HepG2 (cell line): ENCODE data around the gene TNKS1BP1. TPM values are rescaled to one million over a fixed set of nuclear protein-coding genes. Genes with fewer than 3 reads are reported as not detected.

Experiments
- EEA1 ChIP-seq: sonication (generic); formaldehyde crosslinking; IDR thresholded peaks from 2 replicates; pipeline ENCODE4 v1.5.1; 2020; ENCODE audit warnings: mild to moderate bottlenecking, missing genetic modification reagents, borderline replicate concordance
- ERF ChIP-seq: IDR thresholded peaks from 2 replicates; pipeline ENCODE4 v1.6.1; 2018; ENCODE audit warnings: missing biosample characterization, missing genetic modification reagents
- ETV5 ChIP-seq: IDR thresholded peaks from 2 replicates; pipeline ENCODE4 v1.6.1; 2018; ENCODE audit warnings: missing biosample characterization, missing genetic modification reagents, inconsistent platforms, borderline replicate concordance
- FOSL2 ChIP-seq: sonication (generic); formaldehyde crosslinking; IDR thresholded peaks from 2 replicates; pipeline ENCODE4 v1.4.0; 2020; ENCODE audit warnings: missing genetic modification reagents
- FOXJ3 ChIP-seq: sonication (generic); formaldehyde crosslinking; IDR thresholded peaks from 2 replicates; pipeline ENCODE4 v1.4.0; 2020; ENCODE audit warnings: missing genetic modification reagents, mild to moderate bottlenecking, borderline replicate concordance
- GABPB1 ChIP-seq: IDR thresholded peaks from 2 replicates; pipeline ENCODE4 v1.6.1; 2016; ENCODE audit warnings: mild to moderate bottlenecking, missing genetic modification reagents, moderate library complexity, missing compliant biosample characterization
- GTF3A ChIP-seq: sonication (generic); formaldehyde crosslinking; conservative IDR thresholded peaks from 2 replicates; pipeline ENCODE4 v1.4.0; 2020; ENCODE audit warnings: mild to moderate bottlenecking, missing genetic modification reagents
- GZF1 ChIP-seq: sonication (generic); formaldehyde crosslinking; IDR thresholded peaks from 2 replicates; pipeline ENCODE4 v1.5.1; 2020; ENCODE audit warnings: mild to moderate bottlenecking, missing genetic modification reagents
- HIVEP1 ChIP-seq: sonication (generic); formaldehyde crosslinking; IDR thresholded peaks from 2 replicates; pipeline ENCODE4 v1.4.0; 2020; ENCODE audit warnings: mild to moderate bottlenecking, missing genetic modification reagents
- NR2C2 ChIP-seq: sonication (generic); formaldehyde crosslinking; IDR thresholded peaks from 2 replicates; pipeline ENCODE4 v1.4.0; 2020; ENCODE audit warnings: missing genetic modification reagents, mild to moderate bottlenecking, moderate library complexity, borderline replicate concordance
- TARDBP ChIP-seq: sonication (generic); formaldehyde crosslinking; IDR thresholded peaks from 2 replicates; pipeline ENCODE4 v1.8.0; 2022; ENCODE audit warnings: mild to moderate bottlenecking, missing genetic modification reagents
- ZBTB38 ChIP-seq: sonication (generic); formaldehyde crosslinking; IDR thresholded peaks from 2 replicates; pipeline ENCODE4 v1.5.1; 2020; ENCODE audit warnings: mild to moderate bottlenecking, missing genetic modification reagents
- ZFY ChIP-seq: sonication (generic); formaldehyde crosslinking; IDR thresholded peaks from 2 replicates; pipeline ENCODE4 v1.4.0; 2020; ENCODE audit warnings: missing genetic modification reagents
- ZNF788 ChIP-seq: sonication (generic); formaldehyde crosslinking; IDR thresholded peaks from 2 replicates; pipeline ENCODE4 v1.5.0; 2020; ENCODE audit warnings: mild to moderate bottlenecking, missing genetic modification reagents, borderline replicate concordance
- ZSCAN21 ChIP-seq: sonication (generic); formaldehyde crosslinking; IDR thresholded peaks from 2 replicates; pipeline ENCODE4 v1.8.0; 2022; ENCODE audit warnings: mild to moderate bottlenecking, missing genetic modification reagents, moderate library complexity, borderline replicate concordance
- polyA plus RNA-seq, 8 experiments: library from polyadenylated mRNA; depleted of rRNA in 3 of 8; stranded (reverse) in 7 of 8; unstranded in 1 of 8; fragments of >200 nt; fragmentation: Illumina TruSeq in 4 of 8; extraction: Trizol in 4 of 8; gene quantifications; 2 replicates each; pipeline versions ENCODE4 v1.2.1 to v1.2.3, GENCODE V29; 2011 to 2016; ENCODE audit warnings: low read depth in 4 of 8, missing spikeins in 1 of 8, mixed read lengths in 1 of 8; ENCODE audit not compliant: insufficient read depth in 1 of 8
- total RNA-seq, 5 experiments: library from RNA; depleted of rRNA; stranded (reverse); fragments of >200 nt; fragmentation: Illumina TruSeq; extraction: Trizol; gene quantifications; 2 replicates each; pipeline ENCODE4 v1.2.3, GENCODE V29; 2016; ENCODE audit warnings: low read depth in 1 of 5
- TF ChIP-seq, protein P1 (sequence below): sonication (generic); formaldehyde crosslinking; IDR thresholded peaks from 2 replicates; pipeline ENCODE4 v1.4.0; 2020; ENCODE audit warnings: missing genetic modification reagents
- TF ChIP-seq, protein P2 (sequence below): sonication (generic); formaldehyde crosslinking; IDR thresholded peaks from 2 replicates; pipeline ENCODE4 v1.5.0; 2020; ENCODE audit warnings: missing genetic modification reagents
- TF ChIP-seq, protein P3 (sequence below): sonication (generic); formaldehyde crosslinking; IDR thresholded peaks from 2 replicates; pipeline ENCODE4 v1.5.1; 2020; ENCODE audit warnings: mild to moderate bottlenecking, missing genetic modification reagents
- TF ChIP-seq, protein P4 (sequence below): sonication (generic); formaldehyde crosslinking; IDR thresholded peaks from 2 replicates; pipeline ENCODE4 v1.8.0; 2022; ENCODE audit warnings: mild to moderate bottlenecking, missing genetic modification reagents

TNKS1BP1 gene
- total and polyA plus RNA-seq, 2 of the 13 experiments (the other 11 are each of a cell fraction or from before 2014, with no cell fraction given), result 13.7 to 15.0 TPM

DNA sequence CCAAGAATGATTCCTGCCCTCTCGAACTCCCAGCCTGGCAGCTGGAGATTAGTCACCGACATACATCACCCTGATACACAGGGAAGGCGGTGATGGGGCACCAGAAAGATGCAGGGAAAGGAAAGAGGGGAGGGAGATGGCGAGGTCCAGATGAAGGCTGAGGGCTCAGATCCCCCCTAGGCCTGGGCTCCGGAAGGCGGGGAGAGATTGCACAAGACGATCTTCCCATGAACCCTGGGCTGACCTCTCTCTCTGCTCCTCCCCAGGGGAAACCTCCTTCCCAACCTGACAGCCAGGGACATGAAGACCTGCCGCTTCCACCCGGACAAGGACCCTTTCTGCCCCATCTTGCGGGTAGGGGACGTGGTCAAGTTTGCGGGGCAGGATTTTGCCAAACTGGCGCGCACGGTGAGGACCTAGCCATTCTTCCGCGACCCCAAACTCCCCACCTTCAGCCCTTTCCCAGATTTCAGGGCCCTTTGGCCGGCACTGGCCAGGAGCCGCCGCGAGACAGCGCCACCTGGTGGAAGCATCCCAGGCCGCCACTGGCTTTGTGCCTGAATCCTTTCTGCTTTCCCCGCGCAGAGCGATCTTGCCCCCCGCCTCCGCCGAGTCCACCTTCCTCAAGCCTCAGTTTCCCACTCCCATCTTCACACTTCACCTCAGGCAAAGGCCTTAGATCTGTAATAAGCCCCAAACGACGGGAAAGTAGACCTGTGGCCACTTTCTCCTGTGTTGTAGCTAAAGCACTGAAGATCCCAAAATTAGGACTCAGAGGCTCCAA, 24.9 kb upstream of the TNKS1BP1 start (continued):
- 0 out of 2 replicates have a peak, but pooled peaks have one; percentile 49 for TF ChIP-seq ZBTB38 (CRISPR knock-in tag)
- 0 out of 2 replicates have a peak, but pooled peaks have one; percentile 46 for TF ChIP-seq ZSCAN21 (CRISPR knock-in tag)
- TF ChIP-seq, protein P1, sequence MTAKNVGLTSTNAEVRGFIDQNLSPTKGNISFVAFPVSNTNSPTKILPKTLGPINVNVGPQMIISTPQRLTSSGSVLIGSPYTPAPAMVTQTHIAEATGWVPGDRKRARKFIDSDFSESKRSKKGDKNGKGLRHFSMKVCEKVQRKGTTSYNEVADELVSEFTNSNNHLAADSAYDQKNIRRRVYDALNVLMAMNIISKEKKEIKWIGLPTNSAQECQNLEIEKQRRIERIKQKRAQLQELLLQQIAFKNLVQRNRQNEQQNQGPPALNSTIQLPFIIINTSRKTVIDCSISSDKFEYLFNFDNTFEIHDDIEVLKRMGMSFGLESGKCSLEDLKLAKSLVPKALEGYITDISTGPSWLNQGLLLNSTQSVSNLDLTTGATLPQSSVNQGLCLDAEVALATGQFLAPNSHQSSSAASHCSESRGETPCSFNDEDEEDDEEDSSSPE (CRISPR knock-in tag), result 0 out of 2 replicates have a peak, but pooled peaks have one; percentile 25
- TF ChIP-seq ZNF788 (CRISPR knock-in tag), result peak; percentile 54; the same call in 1 of the 2 replicates
- TF ChIP-seq EEA1 (CRISPR knock-in tag), result 0 out of 2 replicates have a peak, but pooled peaks have one; percentile 45
- TF ChIP-seq ERF (CRISPR knock-in tag), result no peak
- TF ChIP-seq, protein P2, sequence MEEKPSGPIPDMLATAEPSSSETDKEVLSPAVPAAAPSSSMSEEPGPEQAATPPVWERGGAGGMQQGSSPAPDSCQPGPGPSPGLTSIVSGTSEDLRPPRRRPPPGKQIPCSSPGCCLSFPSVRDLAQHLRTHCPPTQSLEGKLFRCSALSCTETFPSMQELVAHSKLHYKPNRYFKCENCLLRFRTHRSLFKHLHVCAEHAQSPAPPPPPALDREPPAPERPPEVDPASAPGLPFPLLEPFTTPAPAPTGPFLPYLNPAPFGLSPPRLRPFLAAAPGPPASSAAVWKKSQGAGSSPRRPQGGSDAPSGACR (CRISPR knock-in tag), result peak; percentile 41; the same call in 1 of the 2 replicates
- TF ChIP-seq GABPB1, result peak; percentile 22; the same call in 1 of the 2 replicates
- TF ChIP-seq TARDBP (CRISPR knock-in tag), result 0 out of 2 replicates have a peak, but pooled peaks have one; percentile 21
- 0 out of 2 replicates have a peak, but pooled peaks have one; percentile 26 for TF ChIP-seq ZFY (CRISPR knock-in tag)
- peak; percentile 49; the same call in 1 of the 2 replicates for TF ChIP-seq ETV5
- peak; percentile 79 for TF ChIP-seq NR2C2 (CRISPR knock-in tag)
- TF ChIP-seq, protein P3, sequence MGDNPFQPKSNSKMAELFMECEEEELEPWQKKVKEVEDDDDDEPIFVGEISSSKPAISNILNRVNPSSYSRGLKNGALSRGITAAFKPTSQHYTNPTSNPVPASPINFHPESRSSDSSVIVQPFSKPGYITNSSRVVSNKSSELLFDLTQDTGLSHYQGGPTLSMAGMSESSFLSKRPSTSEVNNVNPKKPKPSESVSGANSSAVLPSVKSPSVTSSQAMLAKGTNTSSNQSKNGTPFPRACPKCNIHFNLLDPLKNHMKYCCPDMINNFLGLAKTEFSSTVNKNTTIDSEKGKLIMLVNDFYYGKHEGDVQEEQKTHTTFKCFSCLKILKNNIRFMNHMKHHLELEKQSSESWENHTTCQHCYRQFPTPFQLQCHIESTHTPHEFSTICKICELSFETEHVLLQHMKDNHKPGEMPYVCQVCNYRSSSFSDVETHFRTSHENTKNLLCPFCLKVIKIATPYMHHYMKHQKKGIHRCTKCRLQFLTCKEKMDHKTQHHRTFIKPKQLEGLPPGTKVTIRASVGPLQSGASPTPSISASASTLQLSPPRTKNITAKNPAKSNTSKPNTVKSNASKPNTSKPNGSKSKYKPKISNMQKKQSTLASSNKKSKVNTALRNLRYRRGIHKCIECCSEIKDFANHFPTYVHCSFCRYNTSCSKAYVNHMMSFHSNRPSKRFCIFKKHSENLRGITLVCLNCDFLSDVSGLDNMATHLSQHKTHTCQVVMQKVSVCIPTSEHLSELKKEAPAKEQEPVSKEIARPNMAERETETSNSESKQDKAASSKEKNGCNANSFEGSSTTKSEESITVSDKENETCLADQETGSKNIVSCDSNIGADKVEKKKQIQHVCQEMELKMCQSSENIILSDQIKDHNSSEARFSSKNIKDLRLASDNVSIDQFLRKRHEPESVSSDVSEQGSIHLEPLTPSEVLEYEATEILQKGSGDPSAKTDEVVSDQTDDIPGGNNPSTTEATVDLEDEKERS (CRISPR knock-in tag), result 0 out of 2 replicates have a peak, but pooled peaks have one; percentile 39
- no peak for TF ChIP-seq GZF1 (CRISPR knock-in tag)
- TF ChIP-seq GTF3A, result no peak
- TF ChIP-seq, protein P4, sequence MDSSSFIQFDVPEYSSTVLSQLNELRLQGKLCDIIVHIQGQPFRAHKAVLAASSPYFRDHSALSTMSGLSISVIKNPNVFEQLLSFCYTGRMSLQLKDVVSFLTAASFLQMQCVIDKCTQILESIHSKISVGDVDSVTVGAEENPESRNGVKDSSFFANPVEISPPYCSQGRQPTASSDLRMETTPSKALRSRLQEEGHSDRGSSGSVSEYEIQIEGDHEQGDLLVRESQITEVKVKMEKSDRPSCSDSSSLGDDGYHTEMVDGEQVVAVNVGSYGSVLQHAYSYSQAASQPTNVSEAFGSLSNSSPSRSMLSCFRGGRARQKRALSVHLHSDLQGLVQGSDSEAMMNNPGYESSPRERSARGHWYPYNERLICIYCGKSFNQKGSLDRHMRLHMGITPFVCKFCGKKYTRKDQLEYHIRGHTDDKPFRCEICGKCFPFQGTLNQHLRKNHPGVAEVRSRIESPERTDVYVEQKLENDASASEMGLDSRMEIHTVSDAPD (CRISPR knock-in tag), result 0 out of 2 replicates have a peak, but pooled peaks have one; percentile 26
- TF ChIP-seq FOSL2 (CRISPR knock-in tag), result 0 out of 2 replicates have a peak, but pooled peaks have one; percentile 15
- TF ChIP-seq HIVEP1 (CRISPR knock-in tag), result peak; percentile 73; the same call in 1 of the 2 replicates
- TF ChIP-seq FOXJ3, result no peak
